ENCODE data around the gene GCC1.

Gene GCC1

GRCh38 chr7:127535546-127536393, 49.6 kb downstream of the GCC1 start:
- no peak for DNase-seq

GRCh38 chr7:127534636-127535035, 50.8 kb downstream of the GCC1 start:
- no peak for DNase-seq

DNA sequence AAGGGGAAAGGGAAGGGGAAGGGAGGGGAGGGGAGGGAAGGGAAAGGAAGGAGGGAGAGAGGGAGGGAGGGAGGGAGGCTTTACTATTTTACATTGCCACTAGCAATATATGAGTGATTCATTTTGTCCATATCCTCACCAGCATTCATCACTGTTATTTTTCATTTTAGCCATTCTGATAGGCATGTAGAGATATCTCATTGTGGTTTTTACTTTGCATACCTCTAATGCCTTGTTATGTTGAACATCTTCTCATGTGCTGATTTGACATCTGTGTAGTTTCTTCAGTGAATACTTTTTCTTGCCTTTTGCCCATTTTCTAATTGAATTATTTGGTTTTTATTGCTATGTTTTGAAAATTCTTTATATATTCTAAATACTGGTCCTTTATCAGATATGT, 52.7 kb downstream of the GCC1 start:
- no peak for DNase-seq

DNA sequence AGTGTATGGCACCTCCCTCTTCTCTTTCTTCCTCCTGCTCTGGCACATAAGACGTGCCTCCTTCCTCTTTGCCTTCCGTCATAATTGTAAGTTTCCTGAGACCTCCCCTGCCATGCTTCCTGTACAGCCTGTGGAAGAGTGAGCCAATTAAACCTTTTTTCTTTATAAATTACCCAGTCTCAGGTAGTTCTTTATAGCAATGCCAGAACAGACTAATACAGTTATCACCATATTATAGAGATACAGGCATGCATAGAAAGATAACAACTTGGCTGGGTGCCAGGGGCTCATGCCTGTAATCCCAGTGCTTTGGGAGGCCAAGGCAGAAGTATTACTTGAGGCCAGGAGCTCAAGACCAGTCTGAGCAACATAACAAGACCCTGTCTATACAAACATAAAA, 53.2 kb downstream of the GCC1 start:
- no peak for DNase-seq

Measured in activated gamma-delta T cell (primary cell).